CD4-positive, alpha-beta memory T cell (primary cell): ENCODE results near the gene HOXC13. TPM values are rescaled to one million over a fixed set of nuclear protein-coding genes. Genes with fewer than 3 reads are reported as not detected.

Experiments used
- CTCF ChIA-PET: fragments of 350-600 bp; sonication (Branson Sonifier 250); formaldehyde crosslinking; loops from one replicate; lab custom pipeline; 2021; ENCODE audit warnings: inconsistent platforms; ENCODE audit not compliant: partially characterized antibody; lab: Charles Lee
- POLR2A ChIA-PET: fragments of 350-600 bp; sonication (Branson Sonifier 250); formaldehyde crosslinking; loops from one replicate; lab custom pipeline; 2021; ENCODE audit not compliant: partially characterized antibody; lab: Charles Lee
- DNase-seq, 5 donors: peaks; one replicate each; pipeline versions ENCODE4 v3.0.0 to v3.0.0-alpha.2; 2020 to 2022; ENCODE audit warnings: mixed read lengths in 1 of 5
- H3K27ac ChIP-seq: one replicate; pipeline ENCODE4 v1.7.0; 2013; ENCODE audit warnings: low read depth, low read length
- H3K27me3 ChIP-seq: 2 replicates; pipeline ENCODE4 v1.7.0; 2013; ENCODE audit warnings: mild to moderate bottlenecking, low read length, moderate library complexity; ENCODE audit not compliant: insufficient read depth
- H3K36me3 ChIP-seq: 2 replicates; pipeline ENCODE4 v1.7.0; 2013; ENCODE audit warnings: mild to moderate bottlenecking, low read length, moderate library complexity; ENCODE audit not compliant: insufficient read depth
- H3K4me1 ChIP-seq: 2 replicates; pipeline ENCODE4 v1.7.0; 2013; ENCODE audit warnings: mild to moderate bottlenecking, low read length, moderate library complexity; ENCODE audit not compliant: insufficient read depth
- H3K4me3 ChIP-seq, 2 donors: one replicate each; pipeline ENCODE4 v1.7.0; 2013; ENCODE audit warnings: low read length in 2 of 2, mild to moderate bottlenecking in 1 of 2
- H3K9me3 ChIP-seq, 2 donors: one replicate each; pipeline ENCODE4 v1.7.0; 2013; ENCODE audit warnings: low read length in 2 of 2, control low read depth in 1 of 2; ENCODE audit not compliant: control insufficient read depth in 1 of 2
- H3K27ac Mint-ChIP-seq, 7 donors: one replicate each; pipeline ENCODE4 v1.8.0; 2020 to 2021; ENCODE audit warnings: mixed read lengths in 7 of 7, mild to moderate bottlenecking in 6 of 7, inconsistent platforms in 3 of 7, moderate library complexity in 3 of 7
- H3K27me3 Mint-ChIP-seq, 2 donors: one replicate each; pipeline ENCODE4 v1.8.0; 2020 to 2021; ENCODE audit warnings: mixed read lengths in 2 of 2
- H3K36me3 Mint-ChIP-seq, 2 donors: one replicate each; pipeline ENCODE4 v1.8.0; 2020 to 2021; ENCODE audit warnings: mixed read lengths in 2 of 2, inconsistent platforms in 1 of 2, mild to moderate bottlenecking in 1 of 2
- H3K4me1 Mint-ChIP-seq, 4 donors: one replicate each; pipeline ENCODE4 v1.8.0; 2020 to 2021; ENCODE audit warnings: mixed read lengths in 4 of 4, mild to moderate bottlenecking in 1 of 4
- H3K4me3 Mint-ChIP-seq, 8 donors: one replicate each; pipeline ENCODE4 v1.8.0; 2020 to 2021; ENCODE audit warnings: mixed read lengths in 8 of 8, mild to moderate bottlenecking in 7 of 8, moderate library complexity in 6 of 8, inconsistent platforms in 3 of 8
- H3K9me3 Mint-ChIP-seq, 8 donors: one replicate each; pipeline ENCODE4 v1.8.0; 2020 to 2021; ENCODE audit warnings: mixed read lengths in 8 of 8, mild to moderate bottlenecking in 5 of 8, inconsistent platforms in 3 of 8, moderate library complexity in 1 of 8
- intact Hi-C: fragments of 100-400 bp; cut with micrococcal nuclease; formaldehyde crosslinking; loops from one replicate; pipeline ENCODE4 v1.15.1; 2023
- polyA plus RNA-seq, 2 donors: library from polyadenylated mRNA; unstranded; fragments of 300-500 nt; fragmentation: Illumina TruSeq; gene quantifications; one replicate each; pipeline ENCODE4 v1.2.3, GENCODE V29; 2021
- total RNA-seq, 2 experiments: library from RNA; stranded (reverse); gene quantifications; one replicate each; pipeline ENCODE4 v1.2.3, GENCODE V29; 2021

The HOXC13 gene
- total and polyA plus RNA-seq, 4 experiments from 2014 or later, result not detected

DNA sequence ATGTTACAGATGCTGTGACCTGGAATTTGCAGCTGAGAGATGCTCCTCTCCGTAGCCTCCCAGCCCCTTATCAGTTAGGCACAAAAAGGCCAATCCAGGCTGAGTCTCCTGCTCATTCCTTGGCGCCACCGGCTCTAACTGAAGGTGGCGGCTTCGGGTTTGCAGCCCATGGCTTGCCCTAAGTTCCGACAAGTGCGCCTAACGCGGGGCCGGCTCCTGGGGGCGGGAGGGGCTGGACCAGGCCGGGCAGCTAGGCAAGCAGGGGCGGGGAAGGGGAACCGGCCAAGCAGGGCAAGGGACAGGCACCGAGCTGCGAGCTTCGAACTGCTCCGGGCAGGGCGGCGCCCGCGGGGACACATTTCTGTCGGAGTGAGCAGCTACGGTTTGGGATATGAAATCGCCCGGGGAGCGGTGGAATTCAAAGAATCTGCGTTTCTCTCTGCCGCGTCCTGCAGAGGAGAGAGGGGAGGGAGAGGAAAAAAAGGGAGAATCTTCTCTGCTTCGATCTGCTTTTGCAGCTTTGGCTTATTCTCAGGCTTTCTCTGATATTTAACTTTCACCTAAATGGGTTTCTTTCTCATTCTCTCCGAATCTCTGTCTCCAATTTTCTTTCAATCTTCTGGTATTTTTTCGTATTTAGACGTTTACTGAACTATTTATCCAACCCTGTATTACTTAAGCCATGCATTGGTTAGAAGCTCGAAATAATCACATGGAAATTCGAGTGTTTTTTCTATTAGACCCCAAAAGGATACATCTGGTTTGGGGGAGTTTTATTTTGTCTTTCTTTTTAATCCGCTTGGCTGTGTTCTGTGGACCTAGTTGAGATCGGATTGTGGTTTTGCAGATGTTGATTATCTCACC, 14.5 kb downstream of the HOXC13 start:
- H3K27me3 ChIP-seq, result peaks cover 89% of the 10 kb centered on the region
- CTCF ChIA-PET, result no interaction called here
- no peaks in the 10 kb centered on the region for H3K36me3 ChIP-seq
- no peaks in the 10 kb centered on the region for H3K9me3 ChIP-seq
- no peak overlapping the region for H3K4me3 ChIP-seq
- Mint-ChIP-seq H3K27me3 (peaks cover 71 to 82% of the 10 kb centered on the region in 2 donors), H3K4me3 (peak overlapping the region in 4 of 8 donors; percentile 28 to 58 (median 48)), H3K27ac (peak overlapping the region in 4 of 7 donors; percentile 12 to 90 (median 79)), H3K36me3 (no peaks in the 10 kb centered on the region), H3K9me3 (peaks cover 0 to 43% (median 2%) of the 10 kb centered on the region in 8 donors), H3K4me1 (peaks cover 6 to 62% (median 26%) of the 10 kb centered on the region in 4 donors)
- POLR2A ChIA-PET, result no interaction called here
- DNase-seq, result no peak
- no peak overlapping the region for H3K27ac ChIP-seq
- H3K4me1 ChIP-seq, result peaks cover 25% of the 10 kb centered on the region
- intact Hi-C loops, result loop anchor here (2.0 to 5.0 kb wide), 2 partner anchors 22 to 34 kb away; partner anchors contain the start of genes HOTAIR and HOXC10

GRCh38 chr12:53953831-53954693, 15.4 kb downstream of the HOXC13 start:
- intact Hi-C loops, result loop anchor here (2.0 to 5.0 kb wide), 2 partner anchors 21 to 33 kb away; partner anchors contain the start of genes HOTAIR and HOXC10
- peaks cover 0 to 46% (median 2%) of the 10 kb centered on the region in 8 donors for H3K9me3 Mint-ChIP-seq
- ChIA-PET CTCF (interaction anchor here (0.6 kb wide), 1 partner anchor 19 kb away, joined by 3 read pairs; no protein-coding TSS in a partner anchor), POLR2A (no interaction called here)
- Histone ChIP-seq H3K36me3 (no peaks in the 10 kb centered on the region), H3K27ac (no peak overlapping the region), H3K4me1 (peaks cover 25% of the 10 kb centered on the region), H3K4me3 (no peak overlapping the region), H3K27me3 (peaks cover 95% of the 10 kb centered on the region), H3K9me3 (no peaks in the 10 kb centered on the region)
- H3K4me3 Mint-ChIP-seq, result peak overlapping the region in 5 of 8 donors; percentile 2 to 62 (median 57)
- H3K27ac Mint-ChIP-seq, result peak overlapping the region in 5 of 7 donors; percentile 18 to 80 (median 61)
- no peaks in the 10 kb centered on the region for H3K36me3 Mint-ChIP-seq
- DNase-seq, result no peak
- peaks cover 69 to 80% of the 10 kb centered on the region in 2 donors for H3K27me3 Mint-ChIP-seq
- peaks cover 6 to 67% (median 26%) of the 10 kb centered on the region in 4 donors for H3K4me1 Mint-ChIP-seq

GRCh38 chr12:53954694-53955035, 16.0 kb downstream of the HOXC13 start, which contains the start of gene HOXC12:
TSS of gene HOXC12 (plus strand) at chr12:53954903. CDS start at chr12:53954930, 27 bp downstream.
- peaks cover 72 to 80% of the 10 kb centered on the region in 2 donors for H3K27me3 Mint-ChIP-seq
- H3K27ac Mint-ChIP-seq, result peak within 1 kb of the TSS in 5 of 7 donors; percentile 18 to 84 (median 61)

GRCh38 chr12:53955036-53955775, 16.6 kb downstream of the HOXC13 start:
- Histone ChIP-seq H3K36me3 (no peaks in the 10 kb centered on the region), H3K9me3 (no peaks in the 10 kb centered on the region), H3K27ac (no peak overlapping the region), H3K4me1 (peaks cover 25% of the 10 kb centered on the region), H3K27me3 (peaks cover 95% of the 10 kb centered on the region), H3K4me3 (no peak overlapping the region)
- H3K4me3 Mint-ChIP-seq, result peak overlapping the region in 1 of 8 donors; percentile 62
- H3K4me1 Mint-ChIP-seq, result peaks cover 6 to 62% (median 27%) of the 10 kb centered on the region in 4 donors
- no peaks in the 10 kb centered on the region for H3K36me3 Mint-ChIP-seq
- CTCF ChIA-PET, result no interaction called here
- peaks cover 72 to 80% of the 10 kb centered on the region in 2 donors for H3K27me3 Mint-ChIP-seq
- POLR2A ChIA-PET, result no interaction called here
- no peak for DNase-seq
- intact Hi-C loops, result no loop called here
- H3K9me3 Mint-ChIP-seq, result peaks cover 0 to 50% (median 3%) of the 10 kb centered on the region in 8 donors
- H3K27ac Mint-ChIP-seq, result peak overlapping the region in 3 of 7 donors; percentile 36 to 84 (median 57)

More at GRCh38 chr12:53954694-53955035, 16.0 kb downstream of the HOXC13 start, which contains the start of gene HOXC12:
- H3K27ac ChIP-seq, result no peak within 1 kb of the TSS
- no peak within 1 kb of the TSS for H3K4me3 ChIP-seq
- peaks cover 6 to 67% (median 26%) of the 10 kb centered on the region in 4 donors for H3K4me1 Mint-ChIP-seq
- peaks cover 0 to 46% (median 2%) of the 10 kb centered on the region in 8 donors for H3K9me3 Mint-ChIP-seq
- peaks cover 95% of the 10 kb centered on the region for H3K27me3 ChIP-seq
- H3K9me3 ChIP-seq, result no peaks in the 10 kb centered on the region
- no peak for DNase-seq
- H3K36me3 ChIP-seq, result no peaks in the 10 kb centered on the region
- ChIA-PET POLR2A (no interaction called here), CTCF (interaction anchor here (0.6 kb wide), 1 partner anchor 20 kb away, joined by 3 read pairs; no protein-coding TSS in a partner anchor)
- peak within 1 kb of the TSS in 6 of 8 donors; percentile 2 to 62 (median 44) for H3K4me3 Mint-ChIP-seq
- H3K4me1 ChIP-seq, result peaks cover 25% of the 10 kb centered on the region
- intact Hi-C loops, result loop anchor here (5.0 kb wide), 1 partner anchor 33 kb away; the partner anchor contains the start of gene HOXC10
- no peaks in the 10 kb centered on the region for H3K36me3 Mint-ChIP-seq

DNA sequence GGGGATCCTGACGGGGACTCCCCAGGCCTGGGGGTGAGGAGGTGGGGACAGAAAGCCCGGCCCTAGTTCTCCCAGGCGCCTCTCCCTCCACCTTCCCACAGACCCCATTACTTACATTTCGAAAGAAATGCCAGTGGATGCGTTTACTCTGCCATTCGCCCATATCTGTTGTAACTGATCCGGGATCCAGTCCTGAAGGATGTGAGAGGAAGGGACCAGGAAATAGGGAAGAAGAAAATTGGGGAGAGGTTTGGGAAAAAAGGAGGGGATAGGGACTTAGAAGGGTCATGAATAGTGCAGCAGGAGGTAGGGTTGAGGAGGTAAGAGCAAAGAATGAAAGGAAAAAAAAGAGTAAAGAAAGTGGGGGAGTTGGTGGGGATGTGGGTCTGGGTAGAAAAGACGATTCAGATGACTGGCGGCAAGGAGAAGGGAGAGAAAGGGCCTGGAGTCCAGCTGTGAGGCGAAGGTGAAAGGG, 17.2 kb downstream of the HOXC13 start:
- Histone ChIP-seq H3K4me1 (peaks cover 23% of the 10 kb centered on the region), H3K9me3 (no peaks in the 10 kb centered on the region), H3K4me3 (no peak overlapping the region), H3K27ac (no peak overlapping the region), H3K36me3 (no peaks in the 10 kb centered on the region), H3K27me3 (peaks cover 95% of the 10 kb centered on the region)
- peaks cover 0 to 52% (median 6%) of the 10 kb centered on the region in 8 donors for H3K9me3 Mint-ChIP-seq
- H3K27me3 Mint-ChIP-seq, result peaks cover 74 to 79% of the 10 kb centered on the region in 2 donors
- ChIA-PET CTCF (no interaction called here), POLR2A (interaction anchor here (0.7 kb wide), 1 partner anchor 39 kb away, joined by 3 read pairs; no protein-coding TSS in a partner anchor)
- peak overlapping the region in 3 of 7 donors; percentile 36 to 84 (median 57) for H3K27ac Mint-ChIP-seq
- peaks cover 9 to 57% (median 31%) of the 10 kb centered on the region in 4 donors for H3K4me1 Mint-ChIP-seq
- H3K36me3 Mint-ChIP-seq, result no peaks in the 10 kb centered on the region
- DNase-seq, result no peak
- H3K4me3 Mint-ChIP-seq, result peak overlapping the region in 6 of 8 donors; percentile 2 to 61 (median 15)
- intact Hi-C loops, result no loop called here

DNA sequence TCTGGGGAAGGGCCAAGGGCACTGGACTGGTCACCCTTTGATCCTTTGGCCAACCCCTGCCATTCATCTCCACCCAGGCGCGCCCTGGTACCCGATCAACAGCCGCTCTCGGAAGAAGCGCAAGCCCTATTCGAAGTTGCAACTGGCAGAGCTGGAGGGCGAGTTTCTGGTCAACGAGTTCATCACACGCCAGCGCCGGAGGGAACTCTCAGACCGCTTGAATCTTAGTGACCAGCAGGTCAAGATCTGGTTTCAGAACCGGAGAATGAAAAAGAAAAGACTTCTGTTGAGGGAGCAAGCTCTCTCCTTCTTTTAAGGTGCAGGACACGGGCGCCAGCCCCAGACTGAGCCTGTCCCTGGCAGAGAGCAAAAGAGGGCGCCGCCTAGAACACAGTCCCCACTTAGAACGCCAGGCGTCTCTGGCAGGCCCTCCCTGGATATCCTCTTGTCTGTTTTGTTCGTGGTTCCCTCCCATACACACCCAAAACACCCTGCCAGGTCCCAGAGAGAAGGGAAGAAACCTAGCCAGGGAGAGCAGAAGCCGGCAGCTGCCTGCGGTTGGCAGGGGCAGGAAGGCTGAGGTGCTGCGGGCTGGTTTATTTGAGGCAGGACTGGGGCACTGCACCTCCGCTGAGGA, 17.7 kb downstream of the HOXC13 start:
- no peaks in the 10 kb centered on the region for H3K9me3 ChIP-seq
- H3K27ac ChIP-seq, result no peak overlapping the region
- CTCF ChIA-PET, result no interaction called here
- POLR2A ChIA-PET, result interaction anchor here (0.7 kb wide), 1 partner anchor 39 kb away, joined by 3 read pairs; no protein-coding TSS in a partner anchor
- Mint-ChIP-seq H3K27me3 (peaks cover 70 to 75% of the 10 kb centered on the region in 2 donors), H3K4me3 (peak overlapping the region in 5 of 8 donors; percentile 2 to 61 (median 25)), H3K27ac (peak overlapping the region in 3 of 7 donors; percentile 51 to 84 (median 57)), H3K36me3 (no peaks in the 10 kb centered on the region), H3K4me1 (peaks cover 9 to 54% (median 29%) of the 10 kb centered on the region in 4 donors), H3K9me3 (peaks cover 0 to 48% (median 6%) of the 10 kb centered on the region in 8 donors)
- intact Hi-C loops, result no loop called here
- no peak overlapping the region for H3K4me3 ChIP-seq
- no peaks in the 10 kb centered on the region for H3K36me3 ChIP-seq
- peaks cover 90% of the 10 kb centered on the region for H3K27me3 ChIP-seq
- H3K4me1 ChIP-seq, result peaks cover 18% of the 10 kb centered on the region
- DNase-seq, result no peak
